GM12878 (cell line): ENCODE measurements around the gene PLEKHG2. TPM values are rescaled to one million over a fixed set of nuclear protein-coding genes. Genes with fewer than 3 reads are reported as not detected.

Experiments
- ATAC-seq: fragments of 200-7000 bp; cut with Tn5 transposase; 3 replicates; pipeline ENCODE4 v1.9.1; 2020; ENCODE audit warnings: mild to moderate bottlenecking, moderate library complexity
- BruUV-seq: library from RNA; stranded (reverse); fragments of 400-500 nt; replicated peaks from 2 replicates; lab custom pipeline; 2021; lab: Mats Ljungman, UMichigan
- CTCF ChIA-PET: fragments of 300-600 bp; sonication (Branson Sonifier 250); formaldehyde crosslinking; extraction: SDS; loops from one replicate; lab custom pipeline; 2021; ENCODE audit warnings: inconsistent platforms; lab: Yijun Ruan, JAX
- POLR2A ChIA-PET: fragments of 350-600 bp; formaldehyde crosslinking; extraction: SDS; loops from one replicate; lab custom pipeline; 2021; ENCODE audit warnings: inconsistent platforms; lab: Charles Lee
- RAD21 ChIA-PET: fragments of 300-600 bp; sonication (Branson Sonifier 250); formaldehyde crosslinking; loops from one replicate; lab custom pipeline; 2023; ENCODE audit warnings: antibody characterized with exemption; ENCODE audit not compliant: unreplicated experiment; lab: Charles Lee
- SMC1A ChIA-PET: fragments of 300-600 bp; sonication (Branson Sonifier 250); formaldehyde crosslinking; loops from one replicate; lab custom pipeline; 2023; ENCODE audit not compliant: unreplicated experiment, uncharacterized antibody; lab: Charles Lee
- DNase-seq: peaks from one replicate; pipeline ENCODE4 v3.0.0-alpha.2; 2011; ENCODE audit warnings: low read depth, low spot score
- FAIRE-seq: peaks from 3 replicates; lab custom pipeline; 2011; peaks lifted over from hg19 to GRCh38; lab: Jason Lieb, UNC
- H2AFZ ChIP-seq: 2 replicates; pipeline ENCODE4 v1.6.0; 2011; ENCODE audit warnings: low read depth, low read length, control low read depth; ENCODE audit not compliant: control insufficient read depth
- H3K27ac ChIP-seq: 2 replicates; pipeline ENCODE4 v1.5.1; 2011; ENCODE audit warnings: control low read depth; ENCODE audit not compliant: control insufficient read depth, insufficient read depth
- H3K27me3 ChIP-seq, 2 experiments: replicated peaks in 1 of 2; 2 replicates each; pipeline versions ENCODE4 v1.6.0 to v1.6.1; 2011; ENCODE audit warnings: low read length in 1 of 2; ENCODE audit not compliant: control insufficient read depth in 2 of 2, insufficient read depth in 2 of 2
- H3K36me3 ChIP-seq, 2 experiments: 2 replicates each; pipeline ENCODE4 v1.5.1; 2011; ENCODE audit warnings: low read length in 1 of 2; ENCODE audit not compliant: control insufficient read depth in 2 of 2, insufficient read depth in 2 of 2
- H3K4me1 ChIP-seq: 2 replicates; pipeline ENCODE4 v1.6.1; 2011; ENCODE audit warnings: mild to moderate bottlenecking, low read length, moderate library complexity, mixed read lengths; ENCODE audit not compliant: control insufficient read depth, insufficient read depth
- H3K4me2 ChIP-seq: 2 replicates; pipeline ENCODE4 v1.6.0; 2011; ENCODE audit warnings: control low read depth; ENCODE audit not compliant: control insufficient read depth, insufficient read depth
- H3K4me3 ChIP-seq: fragments of 200-600 bp; sonication (generic); 2 replicates; pipeline ENCODE4 v1.5.1; 2016
- H3K79me2 ChIP-seq: 2 replicates; pipeline ENCODE4 v1.6.0; 2011; ENCODE audit warnings: low read length; ENCODE audit not compliant: control insufficient read depth, insufficient read depth
- H3K9ac ChIP-seq: 2 replicates; pipeline ENCODE4 v1.8.0; 2011; ENCODE audit warnings: low read length, control low read depth, mixed read lengths; ENCODE audit not compliant: control insufficient read depth, insufficient read depth
- H3K9me3 ChIP-seq: replicated peaks from 3 replicates; pipeline ENCODE4 v1.5.1; 2011; ENCODE audit warnings: mild to moderate bottlenecking, low read length; ENCODE audit not compliant: control insufficient read depth, insufficient read depth
- H4K20me1 ChIP-seq: 2 replicates; pipeline ENCODE4 v1.6.0; 2011; ENCODE audit not compliant: control insufficient read depth, insufficient read depth
- CBX5 ChIP-seq: sonication (generic); IDR thresholded peaks from 2 replicates; pipeline ENCODE4 v1.6.1; 2016; ENCODE audit warnings: low read depth, moderate library complexity, mild to moderate bottlenecking, inconsistent platforms
- POLR2AphosphoS5 ChIP-seq: IDR thresholded peaks from 2 replicates; pipeline ENCODE4 v1.6.1; 2011; ENCODE audit warnings: mild to moderate bottlenecking, low read length, inconsistent platforms
- SREBF2 ChIP-seq: IDR thresholded peaks from 2 replicates; pipeline ENCODE4 v1.6.1; 2012; ENCODE audit warnings: mild to moderate bottlenecking, low read length
- WGBS: methylation state at CpG from one replicate; pipeline ENCODE4 v1.1.6; 2016; ENCODE audit warnings: low lambda C conversion rate; ENCODE audit not compliant: insufficient replicate concordance, insufficient coverage; ENCODE audit errors: missing lambda C conversion rate; 5-methylcytosine and 5-hydroxymethylcytosine counted together
- in situ Hi-C: fragments of 300-500 bp; cut with MboI; formaldehyde crosslinking; loops from 9 replicates; pipeline ENCODE4 v1.14.3; 2018; ENCODE audit warnings: mixed read lengths
- intact Hi-C: fragments of 100-400 bp; cut with micrococcal nuclease; formaldehyde crosslinking; loops from one replicate; pipeline ENCODE4 v1.14.2; 2022; ENCODE audit not compliant: unreplicated experiment
- polyA plus RNA-seq, 11 experiments: library from polyadenylated mRNA; depleted of rRNA in 4 of 11; unstranded in 6 of 11; stranded (reverse) in 5 of 11; fragments of >200 nt; fragmentation: Nextera tagmentation in 4 of 11; fragmentation: Illumina TruSeq in 1 of 11; extraction: Ambion mirVana in 4 of 11; extraction: Trizol in 1 of 11; gene quantifications; 1 replicate in 1 of 11; 2 replicates in 10 of 11; pipeline versions ENCODE4 v1.2.1 to v1.2.3, GENCODE V29; 2011 to 2016; ENCODE audit warnings: inconsistent platforms in 2 of 11, missing spikeins in 2 of 11, low read depth in 1 of 11
- total RNA-seq, 4 experiments: library from RNA; depleted of rRNA in 3 of 4; stranded (reverse); fragments of >200 nt in 3 of 4; fragmentation: Illumina TruSeq in 1 of 4; extraction: Trizol in 1 of 4; gene quantifications; 2 replicates each; pipeline versions ENCODE4 v1.2.1 to v1.2.3, GENCODE V29; 2013 to 2021
- TF ChIP-seq, protein P1 (sequence below): fragments of 450-650 bp; IDR thresholded peaks from 2 replicates; pipeline ENCODE4 v1.6.1; 2014; ENCODE audit warnings: mild to moderate bottlenecking

PLEKHG2 gene
- total and polyA plus RNA-seq, 10 of the 15 experiments (the other 5 are each of a cell fraction or from before 2014, with no cell fraction given) = 3.0 to 62.5 (median 17.2) TPM

DNA sequence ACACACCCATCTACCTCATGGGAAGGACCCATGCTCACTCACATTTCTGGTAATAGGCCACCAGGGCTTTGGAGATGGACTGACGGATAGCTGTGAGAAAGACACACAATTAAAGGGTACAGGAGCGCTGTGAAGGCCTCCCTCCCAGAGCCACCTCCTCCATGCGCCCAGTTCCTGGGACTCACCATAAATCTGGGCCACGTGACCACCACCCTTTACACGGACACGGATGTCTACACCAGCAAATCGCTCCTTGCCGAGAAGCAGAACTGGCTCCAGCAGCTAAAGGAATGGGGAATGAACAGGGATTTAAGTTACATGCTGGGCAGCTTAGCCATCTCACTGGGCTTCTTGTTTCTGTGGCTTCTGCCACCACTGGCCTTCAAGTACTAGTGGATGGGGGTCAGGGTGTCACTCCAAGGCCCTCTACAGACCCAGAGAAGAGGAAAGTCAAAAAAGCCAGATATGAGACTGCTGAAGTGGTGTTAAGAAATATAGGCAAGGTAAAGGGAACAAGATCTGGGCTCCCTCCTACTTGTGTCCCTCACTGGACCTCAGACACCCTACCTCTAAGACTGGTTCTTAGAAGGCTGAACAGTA is 21.1 kb downstream of the PLEKHG2 start (continued):
- TF ChIP-seq, protein P1, sequence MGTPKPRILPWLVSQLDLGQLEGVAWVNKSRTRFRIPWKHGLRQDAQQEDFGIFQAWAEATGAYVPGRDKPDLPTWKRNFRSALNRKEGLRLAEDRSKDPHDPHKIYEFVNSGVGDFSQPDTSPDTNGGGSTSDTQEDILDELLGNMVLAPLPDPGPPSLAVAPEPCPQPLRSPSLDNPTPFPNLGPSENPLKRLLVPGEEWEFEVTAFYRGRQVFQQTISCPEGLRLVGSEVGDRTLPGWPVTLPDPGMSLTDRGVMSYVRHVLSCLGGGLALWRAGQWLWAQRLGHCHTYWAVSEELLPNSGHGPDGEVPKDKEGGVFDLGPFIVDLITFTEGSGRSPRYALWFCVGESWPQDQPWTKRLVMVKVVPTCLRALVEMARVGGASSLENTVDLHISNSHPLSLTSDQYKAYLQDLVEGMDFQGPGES = no peak
- TF ChIP-seq CBX5 = no peak

DNA sequence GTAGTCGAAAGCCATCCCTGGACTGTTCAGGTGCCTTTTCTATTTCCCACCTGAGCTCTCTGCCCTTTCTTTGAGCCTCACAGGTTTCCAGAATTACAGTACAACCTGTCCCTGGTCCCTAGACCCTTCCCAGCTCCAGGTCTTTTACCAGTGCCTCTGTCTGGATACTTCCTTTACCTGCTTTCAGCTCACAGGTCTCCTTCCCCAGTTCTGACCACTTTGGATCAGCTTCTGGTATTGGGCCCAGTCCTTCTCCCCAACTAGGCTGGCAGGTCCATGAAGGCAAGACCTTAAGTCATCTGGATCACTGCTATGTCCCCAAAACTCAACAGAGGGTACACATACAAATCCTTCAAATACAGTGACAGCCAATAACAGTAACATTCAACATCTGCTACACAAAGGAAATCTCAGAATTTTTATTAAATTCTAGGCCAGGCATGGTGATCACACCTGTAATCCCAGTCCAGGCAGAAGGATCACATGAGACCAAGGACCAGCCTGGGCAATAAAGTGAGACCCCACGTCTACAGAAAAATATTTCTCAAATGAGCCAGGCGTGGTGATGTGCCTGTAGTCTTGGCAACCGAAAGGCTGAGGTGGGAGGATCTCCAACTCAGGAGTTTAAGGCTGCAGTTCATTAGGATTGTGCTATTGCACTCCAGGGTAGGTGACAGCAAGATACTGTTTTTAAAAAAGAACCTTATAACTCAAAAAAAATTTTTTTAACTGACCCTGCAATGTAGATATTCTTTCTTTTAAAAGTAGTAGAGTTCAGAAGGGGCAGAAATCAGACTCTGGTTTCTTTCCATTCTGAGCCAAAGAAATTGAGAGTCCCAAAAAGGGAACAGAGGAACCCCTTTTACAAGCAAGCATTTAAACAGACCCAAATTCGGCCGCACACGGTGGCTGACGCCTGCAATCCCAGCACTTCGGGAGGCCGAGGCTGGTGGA is 21.9 kb downstream of the PLEKHG2 start:
- 12% methylated on average over 10 of the region's 10 CpGs for WGBS
- TF ChIP-seq POLR2AphosphoS5 = peak; percentile 17; the same call in 1 of the 2 replicates
- no peak for TF ChIP-seq SREBF2
- Histone ChIP-seq H3K27ac (peak overlapping the region; percentile 91), H3K4me2 (peak overlapping the region; percentile 81), H3K79me2 (peaks cover 36% of the 10 kb centered on the region), H4K20me1 (no peaks in the 10 kb centered on the region; the same call in 1 of the 2 replicates), H3K4me1 (peaks cover 36% of the 10 kb centered on the region), H3K27me3 (no peaks in the 10 kb centered on the region), H3K36me3 (peaks cover 10 to 15% of the 10 kb centered on the region in 2 experiments), H3K4me3 (peak overlapping the region; percentile 97), H2AFZ (no peak overlapping the region), H3K9ac (peak overlapping the region; percentile 97), H3K9me3 (no peaks in the 10 kb centered on the region)
- ATAC-seq (no peak), FAIRE-seq (no peak), DNase-seq (no peak)
- ChIA-PET CTCF (interaction anchor here (0.6 to 1.7 kb wide), 11 partner anchors 20 to 505 kb away, joined by 3 to 15 read pairs (median 3); partner anchors contain the start of genes EID2B and PLEKHG2), SMC1A (interaction anchor here (0.6 to 1.7 kb wide), 10 partner anchors 7 to 1028 kb away, joined by 3 to 9 read pairs (median 4); partner anchors contain the start of genes DYRK1B, EID2B, MED29 and PAF1), RAD21 (interaction anchor here (1.2 to 1.6 kb wide), 4 partner anchors 7 to 43 kb away, joined by 3 to 12 read pairs (median 7); partner anchors contain the start of genes MED29, PAF1, PLEKHG2 and SUPT5H), POLR2A (interaction anchor here (0.7 to 1.8 kb wide), 6 partner anchors 12 to 36 kb away, joined by 3 to 40 read pairs (median 8); partner anchors contain the start of gene SUPT5H)
- intact Hi-C loops = no loop called here
- in situ Hi-C loops = no loop called here
- no TSS peak for BruUV-seq
